ENCODE measurements around the gene PHACTR1. TPM values are rescaled to one million over a fixed set of nuclear protein-coding genes. Genes with fewer than 3 reads are reported as not detected.

Gene PHACTR1
- total and polyA plus RNA-seq, 9 of the 15 experiments (the other 6 are each of a cell fraction or from before 2014, with no cell fraction given) = 11.5 to 32.6 (median 22.0) TPM

GRCh38 chr6:13336553-13336952 lies 620.0 kb downstream of the PHACTR1 start (continued):
- TF ChIP-seq CREB3L1 (IDR thresholded peaks at IDR 0.05; ENCODE audit: borderline replicate concordance, low read depth) = no peak
- TF ChIP-seq FOXJ3 (CRISPR knock-in tag; IDR thresholded peaks at IDR 0.05) = no peak
- TF ChIP-seq SP2 (IDR thresholded peaks at IDR 0.05; ENCODE audit: extremely low read depth, low read depth, low read length, poor library complexity, severe bottlenecking) = no peak
- TF ChIP-seq RUNX1 (IDR thresholded peaks at IDR 0.05; ENCODE audit: low read depth) = no peak
- TF ChIP-seq SMAD3 (CRISPR knock-in tag; conservative IDR thresholded peaks at IDR 0.05) = no peak
- TF ChIP-seq ZZZ3 (IDR thresholded peaks at IDR 0.05) = no peak
- peak; percentile 92 to 94 (median 94) for TF ChIP-seq CTCF (IDR thresholded peaks at IDR 0.05 in 2 of 3, conservative IDR thresholded peaks at IDR 0.05 in 1 of 3; ENCODE audit: insufficient read depth in 2 of 3, low read depth in 1 of 3, low read length in 3 of 3)
- TF ChIP-seq ZNF561 (CRISPR knock-in tag; conservative IDR thresholded peaks at IDR 0.05) = no peak
- 0 out of 2 replicates have a peak, but pooled peaks have one; percentile 21 for TF ChIP-seq ZNF282 (CRISPR knock-in tag; IDR thresholded peaks at IDR 0.05)
- TF ChIP-seq ZNF277 (CRISPR knock-in tag; IDR thresholded peaks at IDR 0.05; ENCODE audit: borderline replicate concordance) = no peak
- TF ChIP-seq SNIP1 (IDR thresholded peaks at IDR 0.05; ENCODE audit: low read depth) = no peak
- no peak for TF ChIP-seq HNRNPUL1 (IDR thresholded peaks at IDR 0.05; ENCODE audit: low read length)
- TF ChIP-seq RAD21 (CRISPR knock-in tag; conservative IDR thresholded peaks at IDR 0.05 in 1 of 2, IDR thresholded peaks at IDR 0.05 in 1 of 2) = peak; percentile 86 to 87
- no peak for TF ChIP-seq MBD1 (CRISPR knock-in tag; IDR thresholded peaks at IDR 0.05)
- no peak for TF ChIP-seq PKNOX1 (IDR thresholded peaks at IDR 0.05)
- 0 out of 2 replicates have a peak, but pooled peaks have one; percentile 15 for TF ChIP-seq JUN (IDR thresholded peaks at IDR 0.05; ENCODE audit: borderline replicate concordance, low read depth, low read length)
- TF ChIP-seq JUN (CRISPR knock-in tag; IDR thresholded peaks at IDR 0.05; ENCODE audit: borderline replicate concordance) = no peak
- TF ChIP-seq ZNF3 (CRISPR knock-in tag; IDR thresholded peaks at IDR 0.05) = no peak
- TF ChIP-seq JUND (IDR thresholded peaks at IDR 0.05; ENCODE audit: borderline replicate concordance, low read depth, low read length) = peak; percentile 35; the same call in 1 of the 2 replicates
- 0 out of 3 replicates have a peak, but pooled peaks have one; percentile 15 for TF ChIP-seq JUND (tag; IDR thresholded peaks at IDR 0.05; ENCODE audit: borderline replicate concordance, low read depth, low read length)
- peak; percentile 70 for TF ChIP-seq STAG1 (CRISPR knock-in tag; IDR thresholded peaks at IDR 0.05; ENCODE audit: borderline replicate concordance)
- TF ChIP-seq HIVEP1 (CRISPR knock-in tag; IDR thresholded peaks at IDR 0.05) = no peak
